HG03039 (cell line): ENCODE measurements around the gene FCHO1.

Source experiments
- ATAC-seq: cut with Tn5 transposase; IDR thresholded peaks from one replicate; pipeline ENCODE4 v1.9.1; 2021; ENCODE audit warnings: mild to moderate bottlenecking, moderate library complexity; ENCODE audit not compliant: unreplicated experiment

The FCHO1 gene

DNA sequence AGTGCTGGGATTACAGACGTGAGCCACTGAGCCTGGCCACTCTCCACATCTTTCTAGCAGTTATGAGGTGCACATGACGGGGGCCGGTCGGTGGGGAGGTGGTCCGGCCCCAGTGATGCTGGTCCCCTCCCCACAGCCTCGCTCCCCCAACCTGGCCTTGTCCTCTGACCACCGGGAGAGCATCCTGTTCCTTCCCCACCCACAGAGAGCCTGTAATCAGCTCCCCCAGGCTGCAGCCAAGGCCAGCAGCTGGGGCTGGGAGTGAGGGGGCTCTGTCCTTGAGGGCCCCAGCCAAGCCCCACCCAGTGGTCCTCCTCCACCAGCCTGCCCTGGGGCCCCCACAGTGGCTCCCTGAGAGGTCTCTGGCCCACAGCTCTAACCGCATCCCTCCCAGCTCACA lies 73.1 kb downstream of the FCHO1 start:
- no peak for ATAC-seq

DNA sequence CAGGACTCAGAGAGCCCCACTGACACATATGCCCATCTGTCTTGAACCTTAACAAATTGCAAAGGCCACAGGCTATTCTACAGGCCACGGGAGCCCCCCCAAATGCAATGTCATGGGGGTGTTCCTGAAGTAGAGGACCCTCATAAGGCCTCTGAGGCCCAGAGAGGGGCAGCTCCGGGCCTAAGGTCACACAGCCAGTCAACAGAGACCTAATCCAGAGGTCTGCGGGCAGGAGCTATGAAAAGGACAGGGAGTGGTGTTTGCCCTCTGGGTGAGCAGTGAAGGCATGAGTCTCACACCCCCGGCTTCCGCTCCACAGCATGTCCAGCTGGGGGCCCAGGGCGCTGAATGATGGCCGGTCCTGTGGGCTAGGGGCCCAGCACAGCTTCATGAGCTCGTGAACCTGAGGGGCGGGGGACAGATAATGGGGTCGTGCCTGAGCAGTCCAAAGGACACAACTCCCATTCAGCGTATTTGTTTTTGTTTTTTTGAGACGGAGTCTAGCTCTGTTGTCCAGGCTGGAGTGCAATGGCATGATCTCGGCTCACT lies 75.3 kb downstream of the FCHO1 start:
- no peak for ATAC-seq

DNA sequence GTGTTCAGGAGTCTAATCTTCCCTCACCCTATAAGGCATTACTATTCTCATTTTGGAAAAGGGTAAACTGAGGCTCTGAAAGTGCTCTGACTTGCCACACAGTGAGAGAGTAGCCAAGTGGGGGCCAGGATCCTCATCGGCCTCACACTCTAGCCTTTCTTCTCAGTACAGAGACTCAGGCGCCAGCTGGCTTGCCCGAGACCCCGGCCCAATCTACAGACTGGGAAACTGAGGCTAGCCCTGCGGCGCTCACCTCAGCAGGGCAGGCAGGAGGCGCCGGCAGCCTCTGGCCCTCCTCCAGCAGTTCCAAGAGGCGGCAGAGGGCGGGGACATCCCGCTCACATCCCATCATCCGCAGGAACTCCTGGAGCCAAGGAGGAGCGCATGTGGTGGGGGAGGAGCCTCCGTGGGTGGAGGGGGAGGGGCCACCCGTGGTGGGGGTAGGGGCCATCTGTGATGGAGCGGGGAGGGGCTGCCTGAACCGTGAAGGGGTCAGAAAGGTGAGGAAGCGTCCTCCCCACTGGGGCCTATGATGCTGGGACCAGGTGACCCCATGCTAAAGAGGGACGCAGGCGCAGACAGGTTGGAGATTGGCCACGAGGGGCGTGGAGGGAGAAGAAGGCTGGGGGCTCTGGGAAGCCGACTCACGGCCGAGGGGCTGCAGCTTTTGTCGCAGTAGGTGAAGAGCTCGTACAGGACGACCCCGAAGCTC lies 78.7 kb downstream of the FCHO1 start:
- no peak for ATAC-seq

DNA sequence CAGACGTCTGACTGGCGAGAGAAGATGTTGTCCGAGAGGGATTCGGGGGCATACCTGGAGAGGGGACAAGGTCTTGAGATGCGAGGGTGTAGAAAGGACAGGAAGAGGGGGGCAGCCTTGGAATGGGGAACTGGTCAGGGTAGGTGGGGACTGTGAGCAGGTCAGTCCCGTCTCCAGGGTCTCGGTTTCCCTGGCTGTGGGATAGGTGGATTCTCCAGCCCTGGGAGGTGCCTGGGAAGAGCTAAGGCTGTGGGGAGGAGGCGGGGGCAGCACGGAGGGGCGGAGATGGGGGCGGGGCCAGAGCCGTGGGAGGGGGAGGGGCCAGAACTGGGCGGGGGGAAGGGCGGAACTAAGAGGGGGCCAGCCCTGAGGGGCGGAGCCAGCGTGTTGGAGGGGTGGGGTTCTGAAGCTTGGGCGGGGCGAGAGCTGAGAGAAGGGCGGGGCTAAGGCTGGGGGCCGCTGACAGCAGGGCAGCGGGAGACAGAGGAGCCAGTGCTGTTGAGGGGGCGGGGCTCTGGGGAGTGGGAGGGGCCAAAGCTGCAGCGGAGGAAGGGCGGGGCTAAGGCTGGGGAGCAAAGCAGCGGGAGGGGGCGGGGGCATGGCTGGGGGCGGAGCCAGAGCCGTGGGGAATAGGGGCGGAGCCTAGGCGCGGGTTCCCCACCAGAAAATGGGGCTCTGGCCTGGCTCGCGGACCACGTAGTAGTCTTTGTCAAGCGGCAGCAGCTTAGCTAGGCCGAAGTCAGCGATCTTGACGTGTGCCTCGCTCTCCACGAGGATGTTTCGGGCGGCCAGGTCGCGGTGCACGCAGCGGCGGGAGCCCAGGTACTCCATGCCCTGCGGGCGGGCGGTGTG lies 79.5 kb downstream of the FCHO1 start:
- no peak for ATAC-seq

DNA sequence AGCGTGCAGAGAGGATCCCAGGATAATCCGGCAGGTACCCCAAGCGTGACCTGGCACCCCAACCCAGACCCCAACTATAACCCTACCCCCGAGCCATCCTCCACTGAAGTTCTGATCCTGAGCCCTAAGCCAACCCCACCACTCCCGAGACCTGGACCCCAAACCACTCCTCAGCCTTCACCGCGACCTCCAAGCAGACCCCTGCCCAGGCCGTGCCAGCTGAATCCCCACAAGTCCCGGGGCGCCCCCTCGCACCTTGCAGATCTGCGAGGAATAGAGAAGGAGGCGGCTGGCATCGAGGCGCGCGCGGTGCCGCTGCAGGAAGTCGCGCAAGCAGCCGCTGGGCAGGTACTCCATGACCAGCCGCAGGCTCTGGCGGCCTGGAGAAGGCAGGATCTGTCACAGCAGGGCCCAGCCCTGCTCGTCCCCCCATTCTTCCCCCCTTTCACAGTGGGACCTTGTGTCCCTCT lies 80.2 kb downstream of the FCHO1 start:
- ATAC-seq = no peak

DNA sequence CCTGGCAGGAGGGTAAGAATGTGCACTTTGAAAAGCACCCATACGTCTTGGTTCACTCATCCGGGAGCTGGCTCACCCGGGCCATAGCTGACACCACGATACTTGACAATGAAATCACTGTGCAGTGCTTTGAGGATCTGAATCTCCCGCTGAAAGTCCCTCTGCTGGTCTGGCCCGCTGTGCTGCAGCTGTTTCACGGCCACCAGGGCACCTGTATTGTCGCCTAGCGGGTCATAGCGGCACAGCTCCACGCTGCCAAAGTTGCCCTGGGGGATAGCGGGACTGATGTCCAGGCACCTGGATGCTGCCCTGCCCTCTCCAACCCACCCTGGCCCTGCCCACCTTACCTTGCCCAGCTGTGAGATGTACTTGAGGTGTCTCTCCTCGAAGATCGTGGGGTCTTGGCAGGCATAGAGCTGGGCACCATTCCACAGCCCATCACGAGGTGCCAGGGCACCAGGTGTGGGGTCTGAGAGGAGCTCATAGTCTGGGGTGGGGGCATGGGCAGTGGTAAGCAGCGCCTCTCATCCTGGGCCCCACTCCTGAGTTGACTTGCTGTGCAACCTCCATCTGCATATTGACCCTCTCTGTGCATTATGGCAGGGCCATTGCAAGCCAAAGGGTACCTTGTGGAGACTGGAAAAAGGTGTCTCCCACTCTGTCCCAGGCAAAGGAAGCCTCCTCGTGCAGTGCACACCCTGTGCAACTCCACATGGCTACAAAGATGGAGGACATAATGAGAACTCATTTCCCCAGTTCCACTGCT lies 81.3 kb downstream of the FCHO1 start:
- ATAC-seq = no peak

DNA sequence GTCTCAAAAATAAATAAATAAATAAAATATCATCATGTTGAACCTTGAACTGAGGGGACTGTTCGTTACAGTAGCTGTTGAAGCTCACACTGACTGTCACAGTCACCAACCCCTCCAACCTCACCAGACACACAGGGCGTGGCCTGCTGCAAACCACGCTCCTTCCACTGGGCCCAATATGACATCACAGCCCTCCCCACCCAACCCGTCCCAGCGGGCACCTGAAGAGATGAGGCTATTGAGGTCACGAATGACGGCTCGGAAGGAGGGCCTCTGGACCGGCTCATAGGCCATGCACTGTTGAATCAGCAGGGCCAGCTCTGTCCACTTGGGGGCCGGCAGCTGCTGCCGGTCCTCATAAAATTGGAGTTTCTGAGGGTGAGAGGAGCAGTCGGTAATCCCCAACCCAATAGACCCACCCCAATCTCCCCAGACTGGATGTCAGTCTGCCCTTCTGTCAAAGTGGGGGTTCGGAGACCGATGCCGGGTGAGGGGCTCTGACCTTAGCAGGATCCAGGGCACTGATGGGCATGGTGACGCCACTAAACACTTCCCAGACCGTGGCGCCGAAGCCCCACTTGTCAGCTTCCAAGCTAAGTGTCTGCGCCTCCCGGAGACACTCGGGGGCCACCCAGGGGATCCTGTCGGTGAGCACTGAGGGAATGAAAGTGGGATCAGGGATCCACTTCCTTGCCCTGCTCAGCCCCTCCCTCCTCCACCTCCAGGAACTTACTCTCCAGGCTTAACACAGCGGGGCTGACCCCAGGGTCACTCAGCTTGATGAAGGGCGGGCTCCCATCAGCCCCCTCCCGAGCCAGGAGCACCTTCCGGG lies 83.3 kb downstream of the FCHO1 start:
- no peak for ATAC-seq

DNA sequence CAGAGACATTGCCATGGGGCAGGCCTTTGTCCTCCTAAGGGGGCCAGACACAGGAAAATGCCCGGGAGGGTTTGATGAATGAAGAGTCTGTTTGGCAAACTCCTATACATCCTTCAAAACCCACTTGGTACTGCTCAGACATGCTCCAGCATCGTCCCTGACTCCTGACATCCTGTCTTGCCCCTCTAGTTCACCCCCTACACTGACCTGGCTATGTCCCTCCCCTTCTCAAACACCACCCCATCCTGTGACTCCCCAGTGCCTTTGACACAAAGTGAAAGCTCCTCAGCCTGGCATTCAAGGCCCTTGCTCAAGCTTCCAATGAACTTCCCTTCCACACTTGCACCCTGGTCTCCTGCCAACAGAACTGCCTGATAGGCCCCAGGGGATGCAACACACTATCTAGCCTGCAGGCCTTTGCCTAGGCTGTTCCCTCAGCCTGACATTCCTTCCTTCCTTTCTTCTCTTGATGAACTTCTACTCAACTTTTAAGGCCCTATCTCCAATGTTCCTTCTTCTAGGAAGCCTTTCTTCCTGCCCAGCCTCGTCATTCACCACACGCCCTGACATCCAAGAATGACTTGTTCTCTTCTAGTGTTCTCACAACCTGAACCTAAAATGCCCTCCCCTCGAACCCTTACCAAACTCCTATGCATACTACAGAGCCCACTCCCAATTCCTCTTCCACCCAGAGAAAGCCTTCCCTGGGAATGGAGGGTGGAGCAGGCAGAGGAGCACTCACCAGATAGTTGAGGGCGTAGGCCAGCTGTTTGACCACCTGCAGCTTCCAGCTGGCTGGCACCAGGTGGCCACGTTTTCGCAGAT lies 84.1 kb downstream of the FCHO1 start:
- no peak for ATAC-seq

DNA sequence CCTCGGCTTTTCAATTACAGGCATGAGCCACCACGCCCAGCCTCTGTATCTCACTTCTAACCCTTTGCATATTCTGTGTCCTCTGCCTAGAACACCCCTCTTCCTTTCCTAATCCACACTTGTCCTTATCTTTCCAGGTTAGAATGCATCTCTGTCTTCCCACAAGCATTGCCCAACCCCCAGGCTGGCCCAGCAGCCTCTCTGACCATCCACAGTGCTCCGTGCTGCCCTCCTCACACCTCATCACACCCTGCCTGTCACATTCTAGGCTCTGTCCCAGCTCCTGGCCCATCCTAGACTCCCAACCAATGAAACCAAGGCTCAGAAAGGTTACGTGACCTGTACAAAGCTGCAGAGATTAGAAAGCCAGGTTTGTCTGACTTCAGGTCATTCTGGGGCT lies 85.3 kb downstream of the FCHO1 start:
- ATAC-seq = no peak

DNA sequence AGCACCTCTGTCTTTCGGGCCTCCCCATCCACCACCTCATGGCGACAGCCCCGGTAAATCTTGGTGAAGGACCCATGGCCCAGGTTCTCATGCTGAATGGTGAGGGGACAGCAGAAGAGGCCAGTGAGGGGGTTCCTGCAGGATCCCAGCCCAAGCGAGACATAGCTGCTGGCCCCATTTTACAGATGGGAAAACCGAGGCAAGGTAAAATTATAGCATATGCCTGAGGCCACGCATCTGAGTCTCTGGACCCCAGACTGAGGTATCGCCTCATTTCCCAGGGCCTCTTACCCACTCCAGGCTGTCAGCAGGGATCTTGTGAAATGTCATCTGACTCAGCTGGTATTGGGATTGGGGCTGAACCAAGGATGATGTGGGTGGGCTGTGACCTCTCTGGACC lies 86.7 kb downstream of the FCHO1 start:
- ATAC-seq = no peak
